Kidney epithelial cell (primary cell): Measurements from ENCODE around the gene PTX4. TPM values are rescaled to one million over a fixed set of nuclear protein-coding genes. Genes with fewer than 3 reads are reported as not detected.
A peak's percentile ranks its signal among the peaks of the same experiment; 100 is the strongest.
"Not testable (repeated sequence)": the region's sequence is repeated elsewhere in the genome, so short reads cannot be mapped to it uniquely, and the experiment has no call there.

Experiments used
- DNase-seq: peaks from one replicate; pipeline ENCODE4 v3.0.0-alpha.2; 2010; ENCODE audit warnings: low read depth
- H3K27me3 ChIP-seq: 2 replicates; pipeline ENCODE4 v1.6.0; 2011; ENCODE audit warnings: low read length; ENCODE audit not compliant: control insufficient read depth, insufficient read depth
- H3K36me3 ChIP-seq: 2 replicates; pipeline ENCODE4 v1.5.1; 2011; ENCODE audit warnings: low read length; ENCODE audit not compliant: control insufficient read depth, insufficient read depth
- H3K4me3 ChIP-seq: 2 replicates; pipeline ENCODE4 v1.5.1; 2011; ENCODE audit warnings: low read depth, mild to moderate bottlenecking, control low read depth, low read length
- total RNA-seq: library from RNA; depleted of rRNA; stranded (reverse); fragments of >200 nt; gene quantifications from 2 replicates; pipeline ENCODE4 v1.2.3, GENCODE V29; 2015
- TF ChIP-seq, protein P1 (sequence below): IDR thresholded peaks from 2 replicates; pipeline ENCODE4 v1.5.1; 2011; ENCODE audit warnings: mild to moderate bottlenecking, moderate library complexity, low read length, control low read depth, inconsistent platforms; ENCODE audit not compliant: insufficient read depth, poor library complexity, severe bottlenecking

The PTX4 gene
- total RNA-seq, 1 donor from 2014 or later, result not detected

- no peaks in the 10 kb centered on the region for H3K36me3 ChIP-seq
- H3K4me3 ChIP-seq, result no peak overlapping the region
- TF ChIP-seq, protein P1, sequence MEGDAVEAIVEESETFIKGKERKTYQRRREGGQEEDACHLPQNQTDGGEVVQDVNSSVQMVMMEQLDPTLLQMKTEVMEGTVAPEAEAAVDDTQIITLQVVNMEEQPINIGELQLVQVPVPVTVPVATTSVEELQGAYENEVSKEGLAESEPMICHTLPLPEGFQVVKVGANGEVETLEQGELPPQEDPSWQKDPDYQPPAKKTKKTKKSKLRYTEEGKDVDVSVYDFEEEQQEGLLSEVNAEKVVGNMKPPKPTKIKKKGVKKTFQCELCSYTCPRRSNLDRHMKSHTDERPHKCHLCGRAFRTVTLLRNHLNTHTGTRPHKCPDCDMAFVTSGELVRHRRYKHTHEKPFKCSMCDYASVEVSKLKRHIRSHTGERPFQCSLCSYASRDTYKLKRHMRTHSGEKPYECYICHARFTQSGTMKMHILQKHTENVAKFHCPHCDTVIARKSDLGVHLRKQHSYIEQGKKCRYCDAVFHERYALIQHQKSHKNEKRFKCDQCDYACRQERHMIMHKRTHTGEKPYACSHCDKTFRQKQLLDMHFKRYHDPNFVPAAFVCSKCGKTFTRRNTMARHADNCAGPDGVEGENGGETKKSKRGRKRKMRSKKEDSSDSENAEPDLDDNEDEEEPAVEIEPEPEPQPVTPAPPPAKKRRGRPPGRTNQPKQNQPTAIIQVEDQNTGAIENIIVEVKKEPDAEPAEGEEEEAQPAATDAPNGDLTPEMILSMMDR, result no peak
- peak; percentile 16 for DNase-seq
- H3K27me3 ChIP-seq, result no peaks in the 10 kb centered on the region
These were observed 19.0 kb downstream of the PTX4 start for GRCh38 chr16:1469693-1470201.

DNA sequence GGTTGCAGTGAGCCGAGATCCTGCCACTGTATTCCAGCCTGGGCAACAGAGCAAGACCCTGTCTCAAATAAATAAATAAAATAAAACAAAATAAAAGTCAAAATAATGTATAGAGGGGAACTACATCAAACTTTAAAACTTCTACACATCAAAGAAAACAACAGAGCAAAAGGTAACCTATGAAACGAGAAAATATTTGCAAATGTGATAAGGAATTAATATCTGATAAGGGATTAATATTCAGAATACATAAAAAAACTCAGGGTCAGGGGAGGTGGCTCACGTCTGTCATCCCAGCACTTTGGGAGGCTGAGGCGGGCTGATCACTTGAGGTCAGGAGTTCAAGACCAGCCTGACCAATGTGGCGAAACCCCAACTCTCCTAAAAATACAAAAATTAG lies 19.6 kb downstream of the PTX4 start:
- DNase-seq, H3K36me3 ChIP-seq, H3K27me3 ChIP-seq, H3K4me3 ChIP-seq: not testable (repeated sequence)

GRCh38 chr16:1468426-1468810 lies 20.3 kb downstream of the PTX4 start:
- Histone ChIP-seq H3K4me3 (no peak overlapping the region), H3K27me3 (no peaks in the 10 kb centered on the region), H3K36me3 (no peaks in the 10 kb centered on the region)
- TF ChIP-seq, protein P1, result no peak
- no peak for DNase-seq

DNA sequence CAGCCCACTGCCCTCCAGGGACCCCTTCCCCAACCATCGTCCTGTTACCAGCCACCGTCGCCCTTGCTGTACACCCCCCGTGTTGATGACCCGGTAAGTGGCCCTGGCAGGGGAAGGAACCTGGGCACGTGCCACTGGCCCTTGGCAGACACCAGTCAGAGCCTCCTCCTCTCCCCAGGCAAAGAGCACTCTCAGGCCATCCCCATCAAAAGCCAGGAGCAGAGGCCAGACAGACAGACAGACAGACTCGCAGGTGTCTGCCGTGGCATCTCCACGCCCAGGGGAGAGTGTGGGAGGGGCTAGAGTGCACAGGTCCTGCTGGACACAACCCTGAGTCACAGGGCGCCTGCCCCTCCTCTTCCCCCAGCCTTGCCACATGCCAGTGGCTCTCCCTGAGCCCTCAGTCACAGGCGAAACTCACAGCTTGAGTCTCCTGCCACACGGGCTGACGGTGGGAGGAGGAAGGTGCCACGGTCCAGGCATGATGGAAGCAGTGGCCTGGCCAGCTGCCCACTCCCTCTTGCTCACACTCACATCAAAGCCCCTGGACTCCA lies 21.7 kb downstream of the PTX4 start:
- no peaks in the 10 kb centered on the region for H3K36me3 ChIP-seq
- TF ChIP-seq, protein P1, result no peak
- no peak overlapping the region for H3K4me3 ChIP-seq
- peak; percentile 28 for DNase-seq
- H3K27me3 ChIP-seq, result no peaks in the 10 kb centered on the region

- DNase-seq, result no peak
- TF ChIP-seq, protein P1, result no peak
- H3K27me3 ChIP-seq, result no peaks in the 10 kb centered on the region
- no peaks in the 10 kb centered on the region for H3K36me3 ChIP-seq
- no peak overlapping the region for H3K4me3 ChIP-seq
These were observed 22.7 kb downstream of the PTX4 start for GRCh38 chr16:1466054-1466453.

GRCh38 chr16:1465567-1465915 lies 23.2 kb downstream of the PTX4 start:
- H3K36me3 ChIP-seq, result no peaks in the 10 kb centered on the region
- H3K27me3 ChIP-seq, result no peaks in the 10 kb centered on the region
- DNase-seq, result no peak
- H3K4me3 ChIP-seq, result no peak overlapping the region
- TF ChIP-seq, protein P1, result no peak
